HL-60 (cell line): Measurements from ENCODE around the gene DCTN2.

Experiments
- DNase-seq, 2 experiments: peaks; one replicate each; pipeline ENCODE4 v3.0.0-alpha.2; 2010 to 2020; ENCODE audit warnings: low read depth in 1 of 2, low spot score in 1 of 2
- H3K27ac ChIP-seq: fragments of 250-450 bp; sonication (Bioruptor Pico); replicated peaks from 2 replicates; pipeline ENCODE4 v1.5.1; 2020; ENCODE audit warnings: mild to moderate bottlenecking, moderate library complexity
- H3K27me3 ChIP-seq: fragments of 250-450 bp; sonication (Bioruptor Pico); 2 replicates; pipeline ENCODE4 v1.5.1; 2021; ENCODE audit warnings: mild to moderate bottlenecking, moderate library complexity; ENCODE audit not compliant: insufficient read depth, poor library complexity, severe bottlenecking
- H3K4me3 ChIP-seq: replicated peaks from 2 replicates; pipeline ENCODE4 v1.5.1; 2011; ENCODE audit warnings: mild to moderate bottlenecking, control low read depth, low read length; ENCODE audit not compliant: insufficient read depth
- CTCF ChIP-seq: IDR thresholded peaks from one replicate; pipeline ENCODE4 v1.5.1; 2011; ENCODE audit warnings: low read length, control low read depth, inconsistent platforms; ENCODE audit not compliant: insufficient read depth
- GABPA ChIP-seq: IDR thresholded peaks from 2 replicates; pipeline ENCODE4 v1.6.1; 2012; ENCODE audit warnings: low read depth
- POLR2AphosphoS5 ChIP-seq: IDR thresholded peaks from 2 replicates; pipeline ENCODE4 v1.6.1; 2012; ENCODE audit warnings: low read depth
- REST ChIP-seq: IDR thresholded peaks from 2 replicates; pipeline ENCODE4 v1.6.1; 2012; ENCODE audit warnings: low read depth; ENCODE audit not compliant: insufficient replicate concordance
- SPI1 ChIP-seq: IDR thresholded peaks from 2 replicates; pipeline ENCODE4 v1.6.1; 2012; ENCODE audit warnings: low read depth, mild to moderate bottlenecking, borderline replicate concordance

DCTN2 gene

GRCh38 chr12:57522011-57522886 lies 24.7 kb downstream of the DCTN2 start, which contains the start of gene MBD6:
Gene MBD6, plus strand, starts transcription at chr12:57522824. Its CDS starts 1,480 bp downstream, at chr12:57524304.
- Histone ChIP-seq H3K27ac (peak within 1 kb of the TSS; percentile 99), H3K27me3 (no peaks in the 10 kb centered on the region), H3K4me3 (peak within 1 kb of the TSS; percentile 86)
- TF ChIP-seq SPI1, result peak; percentile 50; the same call in 1 of the 2 replicates
- TF ChIP-seq REST, result peak; percentile 24
- TF ChIP-seq GABPA, result no peak
- TF ChIP-seq POLR2AphosphoS5, result peak; percentile 59; the same call in 1 of the 2 replicates
- no peak for TF ChIP-seq CTCF
- peak; percentile 92 to 96 for DNase-seq

GRCh38 chr12:57521525-57522010 lies 25.4 kb downstream of the DCTN2 start:
- DNase-seq, result peak in 1 of 2 experiments; percentile 57
- peak overlapping the region; percentile 99 for H3K27ac ChIP-seq
- peak overlapping the region; percentile 40; the same call in 1 of the 2 replicates for H3K4me3 ChIP-seq
- H3K27me3 ChIP-seq, result no peaks in the 10 kb centered on the region
- TF ChIP-seq SPI1, result no peak
- no peak for TF ChIP-seq REST
- TF ChIP-seq CTCF, result no peak
- TF ChIP-seq GABPA, result no peak
- no peak for TF ChIP-seq POLR2AphosphoS5

- peak; percentile 75 for TF ChIP-seq REST
- TF ChIP-seq POLR2AphosphoS5, result peak; percentile 98
- TF ChIP-seq SPI1, result no peak
- TF ChIP-seq GABPA, result peak; percentile 33; the same call in 1 of the 2 replicates
- TF ChIP-seq CTCF, result no peak
- Histone ChIP-seq H3K27me3 (no peaks in the 10 kb centered on the region), H3K4me3 (peak within 1 kb of the TSS; percentile 90), H3K27ac (peak within 1 kb of the TSS; percentile 99)
- peak; percentile 97 to 99 for DNase-seq
Measured at GRCh38 chr12:57520053-57520818, 26.8 kb downstream of the DCTN2 start, which contains the start of gene DDIT3. Gene DDIT3, minus strand, starts transcription at chr12:57520514. Its CDS starts 3,108 bp downstream, at chr12:57517406.
